Measurements from ENCODE around the gene SLC38A10.

SLC38A10 gene

DNA sequence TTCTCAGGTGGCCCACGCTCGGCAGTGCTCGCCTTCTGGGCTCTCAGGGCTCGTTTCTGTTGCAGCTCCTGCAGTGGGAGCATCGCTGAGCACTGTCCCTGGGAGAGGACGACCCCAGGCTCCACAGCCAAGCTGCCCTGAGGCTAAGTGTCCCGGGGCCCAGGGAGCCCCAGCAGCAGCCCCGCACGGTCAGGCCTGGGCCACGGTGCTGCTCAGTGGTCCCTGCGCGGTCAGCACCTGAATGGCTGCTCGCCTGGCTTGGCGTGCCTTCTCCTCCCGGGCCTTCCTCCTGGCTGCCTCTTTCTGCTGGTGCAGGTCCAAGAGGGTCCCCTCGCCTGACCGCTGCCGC lies 95.7 kb downstream of the SLC38A10 start:
- Histone ChIP-seq H3K36me3 (peaks cover 33% of the 10 kb centered on the region), H3K9me3 (no peaks in the 10 kb centered on the region), H3K4me1 (ENCODE audit: control insufficient read depth in 1 of 2, insufficient read depth in 1 of 2, low read depth in 1 of 2, low read length in 1 of 2) (peaks cover 0 to 3% of the 10 kb centered on the region in 2 experiments), H3K4me3 (ENCODE audit: low read depth in 1 of 2, low read length in 1 of 2) (no peak overlapping the region), H3K27me3 (no peaks in the 10 kb centered on the region), H3K27ac (no peak overlapping the region)
- TF ChIP-seq, protein P1, sequence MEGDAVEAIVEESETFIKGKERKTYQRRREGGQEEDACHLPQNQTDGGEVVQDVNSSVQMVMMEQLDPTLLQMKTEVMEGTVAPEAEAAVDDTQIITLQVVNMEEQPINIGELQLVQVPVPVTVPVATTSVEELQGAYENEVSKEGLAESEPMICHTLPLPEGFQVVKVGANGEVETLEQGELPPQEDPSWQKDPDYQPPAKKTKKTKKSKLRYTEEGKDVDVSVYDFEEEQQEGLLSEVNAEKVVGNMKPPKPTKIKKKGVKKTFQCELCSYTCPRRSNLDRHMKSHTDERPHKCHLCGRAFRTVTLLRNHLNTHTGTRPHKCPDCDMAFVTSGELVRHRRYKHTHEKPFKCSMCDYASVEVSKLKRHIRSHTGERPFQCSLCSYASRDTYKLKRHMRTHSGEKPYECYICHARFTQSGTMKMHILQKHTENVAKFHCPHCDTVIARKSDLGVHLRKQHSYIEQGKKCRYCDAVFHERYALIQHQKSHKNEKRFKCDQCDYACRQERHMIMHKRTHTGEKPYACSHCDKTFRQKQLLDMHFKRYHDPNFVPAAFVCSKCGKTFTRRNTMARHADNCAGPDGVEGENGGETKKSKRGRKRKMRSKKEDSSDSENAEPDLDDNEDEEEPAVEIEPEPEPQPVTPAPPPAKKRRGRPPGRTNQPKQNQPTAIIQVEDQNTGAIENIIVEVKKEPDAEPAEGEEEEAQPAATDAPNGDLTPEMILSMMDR (IDR thresholded peaks at IDR 0.05) = no peak

DNA sequence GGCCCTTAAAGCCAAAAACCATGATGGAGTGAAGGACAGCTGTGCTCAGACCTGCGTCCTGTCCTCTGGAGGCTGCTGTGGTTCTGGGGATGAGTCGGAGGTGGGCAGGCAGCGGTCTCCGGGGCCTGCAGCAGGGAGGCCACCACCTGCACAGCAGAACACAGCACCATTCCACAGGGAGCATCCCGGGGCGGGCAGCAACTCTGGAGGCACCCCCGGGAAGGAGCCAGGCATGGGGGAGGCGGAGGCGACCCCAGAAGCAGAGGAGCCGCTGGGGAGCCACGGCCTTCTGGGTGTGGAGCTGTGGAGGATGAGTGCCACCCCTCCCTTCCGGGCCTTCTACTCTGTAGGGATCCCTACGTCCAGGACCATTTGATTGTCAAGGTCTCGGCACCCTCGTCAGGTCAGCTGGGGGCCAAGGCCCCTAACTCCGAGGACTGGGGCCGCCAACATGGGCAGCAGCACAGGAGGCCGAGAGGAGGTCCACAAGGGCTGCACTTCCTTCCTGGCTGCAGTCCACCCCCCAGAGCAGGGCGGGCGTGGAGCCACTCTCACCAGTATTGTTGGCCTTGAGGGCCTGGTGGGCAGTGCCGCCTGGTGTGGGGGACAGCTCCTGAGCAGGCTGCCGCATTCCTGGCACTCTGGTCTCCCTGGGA lies 96.2 kb downstream of the SLC38A10 start:
- no peaks in the 10 kb centered on the region for H3K27me3 ChIP-seq
- peaks cover 33% of the 10 kb centered on the region for H3K36me3 ChIP-seq
- no peak overlapping the region for H3K27ac ChIP-seq
- H3K4me3 ChIP-seq (ENCODE audit: low read depth in 1 of 2, low read length in 1 of 2) = no peak overlapping the region
- TF ChIP-seq, protein P1 (IDR thresholded peaks at IDR 0.05) = no peak
- H3K9me3 ChIP-seq = no peaks in the 10 kb centered on the region
- peaks cover 0 to 3% of the 10 kb centered on the region in 2 experiments for H3K4me1 ChIP-seq (ENCODE audit: control insufficient read depth in 1 of 2, insufficient read depth in 1 of 2, low read depth in 1 of 2, low read length in 1 of 2)

DNA sequence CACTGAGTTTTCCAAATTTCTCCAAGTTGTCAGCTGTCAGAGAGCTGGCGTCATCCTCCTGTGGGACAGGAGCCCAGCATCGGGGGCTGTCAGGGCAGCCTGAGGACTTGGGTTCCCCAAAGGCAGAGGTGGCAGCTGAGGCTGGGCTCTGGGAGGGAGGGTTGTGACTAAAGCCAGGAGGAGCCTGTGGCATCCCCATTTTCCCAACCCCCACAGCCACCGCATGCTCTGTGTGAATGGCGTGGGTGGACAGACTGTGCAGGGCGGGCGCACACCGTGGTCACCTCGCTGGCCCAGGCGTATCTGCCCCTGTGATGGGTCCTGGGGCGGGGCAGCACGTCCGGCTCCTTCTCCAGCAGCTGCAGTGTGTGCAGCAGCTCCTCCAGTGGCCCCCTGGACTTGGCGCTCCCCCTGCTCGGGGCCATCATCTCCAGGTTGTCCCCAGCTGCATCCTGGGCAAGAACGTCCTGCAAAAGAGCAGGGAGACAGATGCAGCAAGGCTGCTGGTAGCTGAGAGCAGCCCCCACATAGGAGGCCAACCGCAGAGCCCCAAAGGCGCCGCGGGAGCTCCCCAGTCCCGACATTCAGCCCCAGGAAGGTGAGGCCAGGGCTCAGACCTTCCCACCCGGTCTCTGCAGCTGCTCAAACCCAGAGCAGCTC lies 97.1 kb downstream of the SLC38A10 start:
- peaks cover 0 to 3% of the 10 kb centered on the region in 2 experiments for H3K4me1 ChIP-seq (ENCODE audit: control insufficient read depth in 1 of 2, insufficient read depth in 1 of 2, low read depth in 1 of 2, low read length in 1 of 2)
- no peak overlapping the region for H3K27ac ChIP-seq
- no peak overlapping the region for H3K4me3 ChIP-seq (ENCODE audit: low read depth in 1 of 2, low read length in 1 of 2)
- TF ChIP-seq, protein P1 (IDR thresholded peaks at IDR 0.05) = no peak
- H3K9me3 ChIP-seq = no peaks in the 10 kb centered on the region
- H3K27me3 ChIP-seq = no peaks in the 10 kb centered on the region
- peaks cover 26% of the 10 kb centered on the region for H3K36me3 ChIP-seq

DNA sequence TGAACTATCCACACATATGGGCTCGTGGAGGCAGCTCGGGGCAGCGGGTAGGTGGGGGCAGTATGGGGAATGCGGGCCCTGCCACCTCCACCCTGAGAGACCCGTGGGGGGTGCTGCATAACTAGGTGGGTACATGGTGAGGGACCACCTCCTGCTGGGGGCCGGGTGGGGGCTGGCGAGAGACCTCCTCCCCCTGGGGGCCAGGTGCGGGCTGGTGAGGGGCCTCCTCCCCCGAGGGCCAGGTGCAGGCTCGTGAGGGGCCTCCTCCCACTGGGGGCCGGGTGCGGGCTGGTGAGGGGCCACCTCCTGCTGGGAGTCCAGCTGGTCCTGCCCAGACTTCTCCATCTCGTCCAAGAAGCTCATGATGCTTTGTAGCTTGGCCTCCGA lies 97.7 kb downstream of the SLC38A10 start:
- TF ChIP-seq, protein P1 (IDR thresholded peaks at IDR 0.05) = no peak
- peaks cover 26% of the 10 kb centered on the region for H3K36me3 ChIP-seq
- H3K4me3 ChIP-seq (ENCODE audit: low read depth in 1 of 2, low read length in 1 of 2) = no peak overlapping the region
- H3K9me3 ChIP-seq = no peaks in the 10 kb centered on the region
- no peaks in the 10 kb centered on the region for H3K27me3 ChIP-seq
- H3K4me1 ChIP-seq (ENCODE audit: control insufficient read depth in 1 of 2, insufficient read depth in 1 of 2, low read depth in 1 of 2, low read length in 1 of 2) = peaks cover 0 to 3% of the 10 kb centered on the region in 2 experiments
- no peak overlapping the region for H3K27ac ChIP-seq

DNA sequence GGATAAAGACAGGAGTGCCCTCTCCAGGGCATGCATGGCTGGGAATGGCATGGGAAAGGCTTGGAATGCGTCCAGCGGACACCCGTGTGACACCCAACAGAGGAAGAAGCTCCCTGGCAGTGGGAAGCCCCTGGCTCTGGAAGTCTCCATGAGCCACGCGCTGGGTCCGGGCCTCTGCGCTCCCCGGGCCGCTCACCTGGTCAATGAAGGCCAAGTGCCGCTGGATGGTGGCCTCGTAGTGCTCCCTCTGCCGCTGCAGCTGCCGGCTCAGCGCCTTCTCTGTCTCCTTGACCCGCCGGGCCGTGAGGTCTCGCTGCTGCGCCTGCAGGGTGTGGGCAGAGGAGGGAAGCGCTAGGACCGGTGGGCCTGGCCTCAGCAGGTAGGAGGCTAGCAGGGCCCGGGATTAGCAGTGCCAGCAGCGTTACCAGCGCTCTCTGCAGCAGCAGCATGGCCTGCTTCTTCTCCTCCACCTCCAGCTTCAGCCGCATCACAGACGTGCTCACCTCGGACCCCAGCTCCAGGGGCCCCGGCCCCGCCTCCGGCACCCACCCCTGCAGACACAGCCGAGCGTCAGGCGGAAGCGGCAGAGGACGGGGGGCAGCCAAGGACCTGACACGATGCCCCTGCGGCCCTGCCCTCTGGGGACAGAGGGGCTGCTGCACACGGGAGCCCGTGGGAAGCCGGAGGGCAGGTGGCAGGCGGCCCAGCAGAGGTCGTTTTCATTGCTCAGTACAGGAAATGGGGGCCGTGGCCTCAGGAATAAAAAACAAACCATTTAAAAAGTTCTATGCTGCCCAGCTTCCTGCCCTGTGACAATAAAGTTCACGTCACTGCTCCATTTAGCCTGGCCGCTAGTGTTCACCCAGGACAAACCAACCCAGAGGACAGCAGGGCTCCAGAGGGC lies 98.3 kb downstream of the SLC38A10 start:
- no peaks in the 10 kb centered on the region for H3K27me3 ChIP-seq
- H3K9me3 ChIP-seq = no peaks in the 10 kb centered on the region
- H3K4me3 ChIP-seq (ENCODE audit: low read depth in 1 of 2, low read length in 1 of 2) = no peak overlapping the region
- peaks cover 0 to 3% of the 10 kb centered on the region in 2 experiments for H3K4me1 ChIP-seq (ENCODE audit: control insufficient read depth in 1 of 2, insufficient read depth in 1 of 2, low read depth in 1 of 2, low read length in 1 of 2)
- H3K36me3 ChIP-seq = peaks cover 26% of the 10 kb centered on the region
- H3K27ac ChIP-seq = no peak overlapping the region
- TF ChIP-seq, protein P1 (IDR thresholded peaks at IDR 0.05) = no peak
